GM20000 (cell line): ENCODE measurements around the gene NAA30.

Experiments
- DNase-seq: peaks from one replicate; pipeline ENCODE4 v3.0.0; 2012; ENCODE audit warnings: low spot score
- CTCF ChIP-seq: IDR thresholded peaks from 2 replicates; pipeline ENCODE4 v1.5.1; 2012; ENCODE audit warnings: mild to moderate bottlenecking, control low read depth; ENCODE audit errors: extremely low read depth, missing control alignments

Gene NAA30

DNA sequence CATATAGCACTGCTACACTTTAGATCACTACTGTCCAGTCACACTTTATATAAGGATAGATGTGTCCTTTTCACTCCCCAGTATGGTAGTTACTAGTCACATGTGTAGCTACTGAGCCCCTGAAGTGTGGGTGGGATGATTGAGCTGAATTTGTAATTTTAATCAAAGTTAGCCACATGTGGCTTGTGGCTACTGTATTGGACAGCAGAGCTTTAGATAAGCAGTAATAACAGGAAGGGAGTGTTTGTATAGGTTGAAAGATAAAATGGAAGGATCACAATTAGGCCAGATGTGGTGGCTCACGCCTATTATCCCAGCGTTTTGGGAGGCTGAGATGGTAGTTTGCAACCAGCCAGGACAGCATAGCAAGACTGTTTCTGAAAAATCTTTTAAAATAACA lies 23.5 kb downstream of the NAA30 start:
- no peak for DNase-seq
- no peak for TF ChIP-seq CTCF

GRCh38 chr14:57417228-57417627 lies 26.8 kb downstream of the NAA30 start:
- no peak for DNase-seq
- no peak for TF ChIP-seq CTCF

GRCh38 chr14:57418999-57419398 lies 28.6 kb downstream of the NAA30 start:
- DNase-seq, result no peak
- no peak for TF ChIP-seq CTCF

- no peak for TF ChIP-seq CTCF
- no peak for DNase-seq
Observed at GRCh38 chr14:57420033-57420432, 29.6 kb downstream of the NAA30 start.

DNA sequence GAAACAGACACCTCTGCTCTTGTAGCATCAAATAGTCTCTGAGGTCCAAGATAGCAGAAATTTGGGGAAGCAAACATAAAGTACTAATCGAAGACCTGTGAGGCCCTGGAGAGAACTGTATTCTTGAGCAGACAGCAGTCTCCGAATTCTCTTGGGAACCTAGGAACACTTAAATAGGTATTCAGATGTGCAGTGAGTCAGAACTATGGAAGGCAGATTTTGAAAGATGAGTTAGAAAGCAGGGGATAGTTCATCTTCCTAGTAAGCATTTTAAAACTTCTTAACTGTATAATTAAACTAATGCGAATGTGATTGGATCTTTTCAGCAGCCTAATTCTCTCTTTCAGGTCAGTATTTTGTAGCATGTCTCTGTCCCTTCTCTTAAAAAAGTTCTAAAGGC lies 30.6 kb downstream of the NAA30 start:
- DNase-seq, result no peak
- no peak for TF ChIP-seq CTCF

DNA sequence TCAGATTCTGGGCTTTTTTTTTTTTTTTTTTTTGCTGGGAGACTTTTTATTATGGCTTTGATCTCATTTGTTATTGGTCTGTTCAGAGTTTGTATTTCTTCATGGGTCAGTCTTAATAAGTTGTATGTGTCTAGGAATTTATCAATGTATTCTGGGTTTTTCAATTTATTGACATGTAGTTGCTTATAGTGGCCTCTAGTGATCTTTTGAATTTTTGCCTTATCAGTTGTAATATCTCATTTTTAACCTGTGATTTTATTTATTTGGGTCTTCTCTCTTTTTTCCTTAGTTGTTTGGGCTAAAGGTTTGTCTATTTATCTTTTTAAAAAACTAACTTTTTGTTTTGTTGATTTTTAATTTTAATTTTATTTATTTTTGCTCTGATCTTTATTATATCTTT lies 45.5 kb downstream of the NAA30 start:
- no peak for TF ChIP-seq CTCF
- DNase-seq, result no peak

- DNase-seq, result no peak
- TF ChIP-seq CTCF, result no peak
Observed at GRCh38 chr14:57461777-57462320, 71.5 kb downstream of the NAA30 start.
